Fibroblast of lung (primary cell): ENCODE results near the gene COX4I1.

Experiments
- CTCF ChIP-seq, 2 donors: IDR thresholded peaks in 1 of 2; conservative IDR thresholded peaks in 1 of 2; 1 replicate in 1 of 2; 2 replicates in 1 of 2; pipeline ENCODE4 v1.5.1; 2011 to 2012; ENCODE audit warnings: low read length in 2 of 2, control low read depth in 1 of 2, inconsistent platforms in 1 of 2, low read depth in 1 of 2, mild to moderate bottlenecking in 1 of 2
- EZH2 ChIP-seq: IDR thresholded peaks from 2 replicates; pipeline ENCODE4 v1.5.1; 2012; ENCODE audit warnings: low read length, control low read depth, mild to moderate bottlenecking; ENCODE audit errors: missing control alignments

GRCh38 chr16:85805442-85806045 is 6.0 kb downstream of the COX4I1 start:
- TF ChIP-seq EZH2 (no peak), CTCF (conservative IDR thresholded peaks at IDR 0.05 in 1 of 2, IDR thresholded peaks at IDR 0.05 in 1 of 2; ENCODE audit: low read depth in 1 of 2, low read length in 2 of 2) (no peak)
